Stimulated activated CD4-positive, alpha-beta T cell treated with anti-CD3 and anti-CD28 coated beads, Interleukin-2, amount 100 ng/mL, for 48 hours (primary cell): ENCODE measurements around the gene CNRIP1.
A peak's percentile ranks its signal among the peaks of the same experiment; 100 is the strongest.

Source experiments
- DNase-seq, 2 donors: peaks; one replicate each; pipeline ENCODE4 v3.0.0-alpha.2; 2020

Gene CNRIP1

GRCh38 chr2:68291314-68291713 lies 28.4 kb downstream of the CNRIP1 start:
- DNase-seq, result no peak

- no peak for DNase-seq
These were observed 28.8 kb downstream of the CNRIP1 start for GRCh38 chr2:68290901-68291300.

- DNase-seq, result no peak
These were observed 31.9 kb downstream of the CNRIP1 start for GRCh38 chr2:68287580-68288441.

- no peak for DNase-seq
These were observed 34.9 kb downstream of the CNRIP1 start for GRCh38 chr2:68284896-68285295.

GRCh38 chr2:68283419-68283812 lies 36.3 kb downstream of the CNRIP1 start:
- DNase-seq, result no peak

- DNase-seq, result no peak
These were observed 36.8 kb downstream of the CNRIP1 start for GRCh38 chr2:68282811-68283418.

GRCh38 chr2:68280796-68281195 lies 39.0 kb downstream of the CNRIP1 start:
- no peak for DNase-seq

GRCh38 chr2:68280348-68280747 lies 39.4 kb downstream of the CNRIP1 start:
- DNase-seq, result no peak

- no peak for DNase-seq
These were observed 40.1 kb downstream of the CNRIP1 start for GRCh38 chr2:68279691-68280090.

GRCh38 chr2:68278169-68278568 lies 41.6 kb downstream of the CNRIP1 start:
- DNase-seq, result no peak

GRCh38 chr2:68274022-68274421 lies 45.7 kb downstream of the CNRIP1 start:
- no peak for DNase-seq

GRCh38 chr2:68272246-68272994 lies 47.3 kb downstream of the CNRIP1 start:
- no peak for DNase-seq

- DNase-seq, result no peak
These were observed 53.1 kb downstream of the CNRIP1 start for GRCh38 chr2:68266655-68267054.

- no peak for DNase-seq
These were observed 56.1 kb downstream of the CNRIP1 start for GRCh38 chr2:68263632-68264031.

GRCh38 chr2:68258851-68259250 lies 60.9 kb downstream of the CNRIP1 start:
- no peak for DNase-seq

GRCh38 chr2:68256093-68256450 lies 63.7 kb downstream of the CNRIP1 start:
- no peak for DNase-seq

GRCh38 chr2:68253219-68254068 lies 66.3 kb downstream of the CNRIP1 start:
- peak; percentile 11 to 19 for DNase-seq

GRCh38 chr2:68252400-68253218 lies 67.1 kb downstream of the CNRIP1 start, which contains the start of gene PPP3R1:
PPP3R1 (minus strand) TSS chr2:68252532; CDS start chr2:68252127, 405 bp downstream.
- DNase-seq, result peak; percentile 86 to 90

GRCh38 chr2:68251855-68252399 lies 67.8 kb downstream of the CNRIP1 start:
- peak; percentile 28 to 36 for DNase-seq

- DNase-seq, result peak; percentile 50 to 54
These were observed 68.4 kb downstream of the CNRIP1 start for GRCh38 chr2:68251187-68251854.
